CD4-positive, alpha-beta T cell treated with Interleukin-4 for 4 hours (primary cell): ENCODE results near the gene MUC5B.
"Not testable (repeated sequence)": the region's sequence is repeated elsewhere in the genome, so short reads cannot be mapped to it uniquely, and the experiment has no call there.

Experiments used
- DNase-seq: peaks from one replicate; pipeline ENCODE4 v3.0.0-alpha.2; 2020

Gene MUC5B

GRCh38 chr11:1222491-1223345, at the start of gene MUC5B:
TSS of gene MUC5B (plus strand) at chr11:1223066. CDS start at chr11:1223124, 58 bp downstream.
- DNase-seq: no peak

- DNase-seq: not testable (repeated sequence)
Measured at GRCh38 chr11:1173396-1173795, 49.5 kb upstream of the MUC5B start.

- DNase-seq: no peak
Measured at GRCh38 chr11:1174441-1175370, 48.2 kb upstream of the MUC5B start.

GRCh38 chr11:1175461-1176223, 47.2 kb upstream of the MUC5B start:
- DNase-seq: no peak

- DNase-seq: no peak
Measured at GRCh38 chr11:1176224-1177019, 46.4 kb upstream of the MUC5B start.

GRCh38 chr11:1177020-1177770, 45.7 kb upstream of the MUC5B start:
- DNase-seq: no peak

- no peak for DNase-seq
Measured at GRCh38 chr11:1177771-1178090, 45.1 kb upstream of the MUC5B start.

GRCh38 chr11:1178201-1178885, 44.5 kb upstream of the MUC5B start:
- DNase-seq: no peak

- DNase-seq: no peak
Measured at GRCh38 chr11:1178906-1179305, 44.0 kb upstream of the MUC5B start.

- DNase-seq: no peak
Measured at GRCh38 chr11:1179641-1180040, 43.2 kb upstream of the MUC5B start.

- DNase-seq: no peak
Measured at GRCh38 chr11:1180171-1180570, 42.7 kb upstream of the MUC5B start.

- DNase-seq: no peak
Measured at GRCh38 chr11:1180947-1181391, 41.9 kb upstream of the MUC5B start.

GRCh38 chr11:1181420-1181819, 41.4 kb upstream of the MUC5B start:
- no peak for DNase-seq

- no peak for DNase-seq
Measured at GRCh38 chr11:1181853-1182535, 40.9 kb upstream of the MUC5B start.

GRCh38 chr11:1184139-1184538, 38.7 kb upstream of the MUC5B start:
- not testable (repeated sequence) for DNase-seq

GRCh38 chr11:1188451-1189130, 34.3 kb upstream of the MUC5B start:
- not testable (repeated sequence) for DNase-seq

- not testable (repeated sequence) for DNase-seq
Measured at GRCh38 chr11:1189816-1190215, 33.0 kb upstream of the MUC5B start.

- not testable (repeated sequence) for DNase-seq
Measured at GRCh38 chr11:1191786-1192470, 30.9 kb upstream of the MUC5B start.
